DMS114 treated with DMSO at 0.1 percent for 48 hours (cell line): ENCODE measurements around the gene KRT81.
"Not testable (repeated sequence)": the region's sequence is repeated elsewhere in the genome, so short reads cannot be mapped to it uniquely, and the experiment has no call there.

Experiments
- DNase-seq: peaks from one replicate; lab custom pipeline; 2025; ENCODE audit not compliant: unreplicated experiment; lab: John Stamatoyannopoulos, UW

KRT81 gene

DNA sequence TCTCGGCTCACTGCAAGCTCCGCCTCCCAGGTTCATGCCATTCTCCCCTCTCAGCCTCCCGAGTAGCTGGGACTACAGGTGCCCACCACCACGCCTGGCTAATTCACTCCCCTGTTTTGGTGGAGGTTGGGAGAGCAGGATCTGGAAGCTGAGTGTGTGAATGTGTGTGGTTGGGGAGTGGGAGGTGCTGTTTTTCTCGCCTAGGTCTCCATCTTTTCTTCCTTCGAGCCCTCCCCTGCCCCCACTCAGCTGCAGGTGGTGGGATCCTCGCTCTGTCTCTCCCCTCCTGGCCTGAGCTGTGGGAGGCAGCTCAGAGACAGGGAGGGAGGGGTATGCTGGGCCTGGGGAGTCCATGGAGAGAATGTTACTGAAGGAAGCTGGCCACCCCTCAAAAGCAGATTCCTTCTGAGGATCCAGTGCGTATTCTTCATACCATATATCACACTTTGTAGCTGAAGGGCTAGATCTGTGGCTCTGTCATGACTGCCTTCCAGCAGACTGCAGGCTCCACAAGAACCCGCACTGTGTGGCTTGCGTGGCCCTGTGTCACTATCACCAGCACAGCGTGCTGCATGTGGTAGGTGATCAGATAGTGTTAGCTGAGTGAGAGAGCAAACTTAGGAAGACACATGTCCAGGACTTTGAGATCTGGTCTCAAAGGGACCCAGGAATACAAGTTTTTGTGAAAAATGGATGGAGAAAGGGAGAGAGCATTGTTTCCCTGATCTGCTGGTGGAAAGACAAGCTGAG, 27.1 kb upstream of the KRT81 start:
- DNase-seq: no peak

DNA sequence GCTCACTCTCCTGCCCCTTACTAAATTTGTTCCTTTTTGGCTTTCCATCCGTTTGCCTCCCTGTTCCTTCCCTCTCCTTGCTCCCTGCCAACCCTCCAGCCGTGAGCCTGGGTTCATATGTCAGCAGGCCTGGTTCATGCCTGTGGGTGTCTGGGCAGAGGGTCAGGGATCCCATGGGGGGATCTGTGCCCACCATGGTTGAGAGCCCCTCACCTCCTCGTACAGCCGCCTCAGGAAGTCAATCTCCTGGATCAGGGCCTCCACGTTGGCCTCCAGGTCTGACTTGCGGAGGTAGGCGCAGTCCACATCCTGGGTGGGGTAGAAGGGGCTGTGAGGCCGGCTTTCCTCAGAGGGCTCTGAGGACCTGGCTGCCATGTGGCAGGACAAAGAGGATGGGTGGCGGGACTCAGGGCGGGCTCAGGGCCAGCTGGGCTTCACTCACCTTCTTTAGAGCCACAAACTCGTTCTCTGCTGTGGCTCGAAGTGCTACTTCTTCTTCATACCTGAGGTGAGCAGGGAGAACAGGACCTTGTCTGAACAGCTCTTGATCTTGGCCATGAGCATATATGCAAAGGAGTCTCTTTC, 26.2 kb upstream of the KRT81 start:
- DNase-seq: no peak

DNA sequence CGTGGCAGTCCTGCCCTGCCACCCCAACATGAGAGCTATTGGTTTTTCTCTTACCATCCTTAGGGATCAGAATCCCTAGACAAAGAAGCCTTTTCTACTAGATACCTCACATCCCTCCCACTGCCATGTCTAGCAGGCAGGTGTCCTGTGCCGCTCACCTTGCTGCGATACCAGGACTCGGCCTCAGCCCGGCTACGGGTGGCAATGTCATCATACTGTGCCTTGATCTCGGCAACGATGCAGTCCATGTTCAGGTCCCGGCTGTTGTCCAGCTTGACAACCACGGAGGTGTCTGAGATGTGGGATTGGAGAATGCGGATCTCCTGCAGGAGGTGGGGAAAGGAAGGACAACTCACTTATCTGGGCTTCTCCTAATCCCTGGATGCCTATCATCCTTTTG, 25.4 kb upstream of the KRT81 start:
- no peak for DNase-seq

DNA sequence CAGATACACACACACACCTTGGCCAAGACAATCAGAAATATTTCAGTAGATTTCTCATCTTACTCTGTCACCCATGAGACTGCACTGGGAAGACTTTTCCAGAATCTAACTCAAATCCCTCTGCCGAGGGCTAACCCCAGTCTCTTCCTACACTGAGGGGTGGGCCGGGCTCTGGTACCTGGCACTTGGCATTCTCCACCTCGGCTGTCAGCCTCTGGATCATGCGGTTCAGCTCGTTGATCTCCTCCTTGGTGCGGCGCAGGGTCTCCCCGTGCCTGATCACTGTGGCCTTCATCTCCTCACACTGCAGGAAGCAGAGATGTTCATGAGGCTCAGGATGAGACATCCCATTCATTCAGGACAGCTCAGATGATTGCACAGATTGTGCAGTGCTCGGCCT, 25.0 kb upstream of the KRT81 start:
- DNase-seq: no peak

DNA sequence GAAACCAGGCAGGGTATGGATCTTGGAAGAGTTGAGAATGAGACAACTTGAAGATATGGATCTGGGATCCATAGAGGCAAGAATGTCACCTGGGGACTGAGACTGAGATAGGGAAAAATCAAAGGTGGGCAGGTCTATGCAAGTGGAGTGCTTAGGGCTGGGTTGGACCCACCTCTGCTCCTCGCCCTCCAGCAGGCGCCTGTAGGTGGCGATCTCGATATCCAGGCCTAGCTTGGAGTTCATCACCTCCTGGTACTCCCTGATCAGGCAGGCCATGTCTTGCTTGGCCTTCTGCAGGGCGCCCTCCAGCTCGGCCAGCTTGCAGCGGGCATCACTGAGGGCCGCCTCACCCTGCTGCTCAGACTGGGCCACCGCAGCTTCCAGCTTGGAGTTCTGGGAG, 24.4 kb upstream of the KRT81 start:
- not testable (repeated sequence) for DNase-seq

DNA sequence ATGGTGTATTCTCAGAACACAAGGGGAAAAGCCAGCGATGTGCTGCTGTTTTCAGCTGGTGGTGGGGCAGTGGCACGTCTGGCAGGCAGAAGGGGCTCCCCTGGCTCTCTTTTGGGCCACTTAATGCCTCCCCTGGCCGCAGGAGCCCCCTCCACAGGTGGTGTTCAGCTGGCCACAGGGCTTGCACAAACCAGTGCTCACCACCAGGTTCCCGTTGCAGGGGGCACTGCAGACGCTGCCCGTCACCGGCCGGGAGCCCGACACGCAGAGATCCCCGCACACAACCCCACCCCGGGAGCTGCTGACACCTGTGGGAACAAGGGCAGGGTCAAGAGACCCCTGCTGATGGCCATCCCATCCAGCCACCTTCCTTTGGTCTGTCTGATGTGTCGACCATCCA, 23.2 kb upstream of the KRT81 start:
- DNase-seq: no peak

DNA sequence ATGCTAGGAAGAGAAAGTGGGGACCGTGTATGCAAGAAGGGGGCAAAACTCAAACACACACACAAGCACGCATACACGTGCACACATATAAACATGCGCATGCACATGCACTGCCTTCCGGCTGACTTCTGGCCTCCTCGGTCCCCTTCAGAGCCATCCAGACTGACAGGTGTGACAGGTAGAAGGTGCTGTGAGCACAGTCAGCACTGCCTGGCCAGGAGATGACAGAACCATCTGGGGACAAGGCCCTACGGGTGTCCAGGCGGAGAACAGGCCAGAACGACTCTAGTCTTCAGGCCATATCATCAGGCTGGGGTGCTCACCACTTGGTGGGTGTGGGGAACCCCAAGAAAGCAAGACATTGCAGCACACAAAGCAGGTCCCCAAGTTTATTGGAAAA, 22.6 kb upstream of the KRT81 start:
- DNase-seq: no peak

DNA sequence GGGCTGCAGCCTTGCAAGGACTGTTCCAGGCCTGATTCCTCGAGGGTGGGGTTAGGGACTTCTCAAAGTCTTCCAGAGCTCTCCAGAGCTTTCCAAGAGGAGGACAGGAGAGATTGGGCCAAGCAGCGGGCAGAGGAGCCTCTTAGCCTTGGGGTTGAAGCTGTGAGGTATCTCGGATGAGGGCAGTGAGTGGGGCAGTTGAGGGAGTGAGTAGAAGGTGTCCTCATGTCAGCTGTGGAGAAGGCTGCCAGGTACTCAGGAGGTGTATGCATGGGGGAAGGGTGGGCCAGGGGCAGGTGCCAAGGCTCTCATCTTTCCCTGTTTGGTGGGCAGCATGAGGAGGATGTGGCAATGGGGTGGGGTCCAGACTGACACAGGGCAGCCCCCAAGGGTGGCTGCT, 22.1 kb upstream of the KRT81 start:
- DNase-seq: no peak

DNA sequence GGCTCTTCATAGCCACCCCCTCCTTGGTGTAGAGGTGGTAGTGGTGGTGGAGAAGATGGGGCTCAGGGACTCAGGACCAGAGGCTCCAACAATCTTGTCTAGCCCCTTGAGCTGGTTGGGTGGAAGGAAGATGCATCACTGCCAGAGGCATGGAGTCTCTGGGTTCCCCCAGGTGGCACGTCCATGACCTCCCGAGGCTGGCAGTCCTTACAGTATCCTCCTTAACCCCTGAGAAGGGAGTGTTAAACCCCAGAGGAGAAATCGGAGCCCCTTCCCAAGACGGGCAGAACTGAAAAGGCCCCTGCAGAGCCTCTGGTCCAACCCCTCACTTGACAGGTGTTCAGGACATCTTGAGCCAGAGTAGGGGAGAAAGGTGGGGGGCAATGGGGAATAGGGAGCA, 20.8 kb upstream of the KRT81 start:
- no peak for DNase-seq

DNA sequence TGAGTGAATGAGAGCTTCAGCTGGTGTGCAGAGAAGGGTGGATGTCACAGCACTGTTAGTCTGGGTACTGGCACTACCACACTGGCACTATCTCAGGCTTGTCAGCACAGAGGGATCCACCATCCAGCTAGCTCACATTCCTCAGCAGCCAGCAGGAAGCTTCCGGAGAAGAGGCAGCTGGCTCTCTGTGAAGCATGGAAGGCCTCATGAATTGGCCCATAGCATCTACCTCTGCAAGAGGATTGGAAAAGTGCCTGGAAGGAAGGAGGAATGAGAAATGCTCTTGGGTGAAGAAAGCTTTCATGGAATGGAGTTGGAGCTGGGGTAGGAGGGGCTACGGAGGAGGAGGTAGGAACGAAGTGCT, 19.9 kb upstream of the KRT81 start:
- DNase-seq: no peak

DNA sequence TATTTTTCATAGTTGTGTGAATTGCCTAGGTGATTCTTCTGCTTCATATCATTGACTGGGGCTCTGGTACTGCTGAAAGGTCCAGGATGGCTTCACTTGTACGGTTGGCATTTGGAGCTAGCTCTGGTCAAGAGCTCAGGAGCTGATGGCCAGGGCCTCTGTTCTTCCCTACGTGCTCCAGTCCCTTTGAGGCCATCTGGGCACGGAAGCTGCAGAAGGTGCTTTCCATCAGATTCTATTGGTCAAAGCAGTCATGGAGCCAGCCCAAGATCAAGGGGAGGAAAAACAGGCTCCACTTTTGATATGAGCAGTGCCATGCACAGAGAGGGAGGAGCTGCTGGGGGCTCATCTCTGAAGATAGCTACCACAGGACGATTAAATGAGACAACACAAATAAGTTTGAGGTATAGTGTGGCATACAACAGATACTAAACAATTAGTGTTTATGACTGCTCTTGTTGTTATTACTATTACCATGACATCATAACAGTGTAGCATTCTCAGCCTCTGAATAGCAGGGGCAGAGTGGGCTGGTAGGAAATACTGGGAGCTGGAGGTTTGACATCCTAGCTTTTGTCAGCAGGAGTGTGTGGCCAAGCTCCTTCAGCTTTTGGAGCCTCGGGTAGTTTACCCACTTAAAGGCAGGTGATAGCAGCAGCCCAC, 19.4 kb upstream of the KRT81 start:
- no peak for DNase-seq

DNA sequence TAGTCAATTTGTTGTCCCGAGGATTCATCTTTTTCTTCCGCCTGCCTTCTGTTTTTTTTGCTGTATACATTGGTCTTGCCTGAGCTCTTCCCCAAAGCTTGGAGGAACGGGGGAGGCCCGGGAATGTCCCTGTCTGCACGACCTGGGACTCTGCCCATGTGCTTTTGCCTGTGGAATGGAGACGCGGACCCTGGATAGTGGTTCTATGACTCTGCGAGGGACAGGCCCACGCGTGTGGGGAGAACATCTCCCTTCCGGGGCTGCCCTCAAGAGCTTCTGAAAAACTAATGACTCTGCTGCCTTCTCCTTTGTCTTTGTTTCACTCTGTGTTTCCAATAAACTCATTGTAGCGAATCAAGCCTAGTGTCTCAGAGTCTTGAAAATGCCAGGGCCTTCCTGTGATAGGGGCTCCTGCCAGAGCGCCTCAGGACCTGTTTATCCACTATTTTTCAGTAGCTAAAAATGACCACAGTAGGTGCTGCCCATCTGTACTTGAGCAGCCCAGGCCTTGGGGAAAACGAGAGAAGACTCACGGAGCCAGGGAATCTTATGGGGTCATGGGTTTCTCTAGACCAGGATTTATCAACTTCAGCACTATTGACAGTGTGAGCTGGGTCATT, 17.6 kb upstream of the KRT81 start:
- no peak for DNase-seq

DNA sequence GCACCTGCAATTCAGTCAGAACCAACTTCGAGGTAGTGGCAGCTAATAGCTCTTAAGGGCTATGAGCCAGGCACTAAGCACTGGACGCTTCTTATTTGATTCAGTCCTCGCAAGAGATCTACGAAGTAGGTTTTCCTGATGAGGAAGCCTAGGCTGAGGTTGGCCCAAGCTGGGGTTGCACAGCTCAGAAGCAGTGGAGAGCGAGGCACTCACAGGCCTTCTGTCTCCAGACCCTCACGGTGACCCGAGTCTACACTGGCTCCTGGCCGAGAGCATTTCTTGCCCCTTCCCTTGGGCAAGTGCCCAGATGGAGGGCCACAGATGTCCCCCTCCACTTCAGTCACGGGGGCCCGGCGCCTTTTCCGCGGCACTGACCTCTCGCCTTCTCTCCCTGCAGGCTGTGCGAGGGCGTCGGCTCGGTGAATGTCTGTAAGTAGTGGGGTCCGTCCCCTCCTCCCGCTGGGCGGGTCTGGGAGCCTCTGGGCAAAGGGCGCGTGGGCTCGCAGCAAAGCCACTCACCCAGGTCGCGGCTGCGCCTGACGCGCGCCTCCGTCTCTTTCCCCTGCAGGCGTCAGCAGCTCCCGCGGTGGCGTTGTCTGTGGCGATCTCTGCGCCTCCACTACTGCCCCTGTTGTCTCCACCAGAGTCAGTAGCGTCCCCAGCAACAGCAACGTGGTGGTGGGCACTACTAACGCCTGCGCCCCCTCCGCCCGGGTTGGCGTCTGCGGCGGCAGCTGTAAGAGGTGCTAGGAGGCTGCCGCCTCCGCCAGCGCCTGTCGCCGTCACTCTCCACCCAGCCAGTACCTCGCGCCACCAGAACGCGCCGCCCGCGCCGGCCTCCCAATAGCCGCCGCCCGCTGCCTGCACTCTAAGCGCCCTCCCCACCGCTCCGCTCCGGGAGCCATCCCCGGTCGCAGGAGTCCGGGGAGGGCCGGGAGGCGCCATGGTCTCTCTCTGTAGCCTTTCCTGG, 16.8 kb upstream of the KRT81 start:
- DNase-seq: peak; percentile 52

DNA sequence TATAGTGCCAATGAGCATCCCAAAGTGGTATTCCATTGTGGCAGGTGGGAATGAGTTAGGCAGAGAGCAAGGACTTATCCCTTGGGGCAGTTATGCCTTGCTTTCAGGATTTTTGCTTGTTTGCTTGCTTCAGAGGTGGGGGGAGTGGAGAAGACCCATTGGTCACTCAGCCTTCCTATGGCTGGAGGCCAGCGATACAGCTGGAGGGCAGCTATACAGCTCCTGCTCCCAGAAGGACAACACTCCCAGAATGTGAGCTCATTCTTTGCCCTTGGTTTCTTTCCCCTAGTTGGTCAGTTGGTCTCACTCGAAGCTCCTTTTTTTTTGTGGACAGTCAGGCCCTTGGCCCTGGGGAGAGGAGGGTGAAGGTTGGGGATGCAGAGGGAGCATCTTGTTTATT, 15.4 kb upstream of the KRT81 start:
- DNase-seq: no peak

DNA sequence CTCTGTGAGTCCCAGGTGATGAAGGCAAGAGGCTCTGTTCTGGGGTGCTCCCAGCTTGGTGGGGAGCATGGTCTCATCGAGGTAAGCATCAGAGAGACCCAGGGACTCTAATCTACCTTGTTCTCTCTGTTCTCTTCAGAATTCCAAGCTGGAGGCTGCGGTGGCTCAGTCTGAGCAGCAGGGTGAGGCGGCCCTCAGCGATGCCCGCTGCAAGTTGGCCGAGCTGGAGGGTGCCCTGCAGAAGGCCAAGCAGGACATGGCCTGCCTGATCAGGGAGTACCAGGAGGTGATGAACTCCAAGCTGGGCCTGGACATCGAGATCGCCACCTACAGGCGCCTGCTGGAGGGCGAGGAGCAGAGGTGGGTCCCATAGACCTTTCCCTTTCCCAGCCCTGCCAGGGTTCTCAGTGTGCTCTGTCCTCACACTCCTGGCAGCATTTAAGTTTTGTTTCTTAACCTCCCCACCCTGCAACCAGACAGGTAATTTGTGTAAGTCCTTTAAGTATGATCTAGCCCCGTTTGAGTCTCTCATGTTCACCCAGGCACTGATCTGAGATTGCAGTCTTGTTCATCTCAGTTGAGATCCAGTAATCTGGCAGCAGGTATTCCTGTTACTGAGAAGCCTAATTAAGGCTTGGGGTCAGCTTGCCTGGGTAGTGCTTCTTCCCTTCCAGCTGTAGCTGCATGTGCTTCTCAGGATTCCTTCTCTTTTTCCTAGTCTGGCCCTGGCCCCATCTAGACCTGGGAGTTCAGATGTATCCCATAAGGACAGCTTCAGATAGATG, 14.8 kb upstream of the KRT81 start:
- no peak for DNase-seq

DNA sequence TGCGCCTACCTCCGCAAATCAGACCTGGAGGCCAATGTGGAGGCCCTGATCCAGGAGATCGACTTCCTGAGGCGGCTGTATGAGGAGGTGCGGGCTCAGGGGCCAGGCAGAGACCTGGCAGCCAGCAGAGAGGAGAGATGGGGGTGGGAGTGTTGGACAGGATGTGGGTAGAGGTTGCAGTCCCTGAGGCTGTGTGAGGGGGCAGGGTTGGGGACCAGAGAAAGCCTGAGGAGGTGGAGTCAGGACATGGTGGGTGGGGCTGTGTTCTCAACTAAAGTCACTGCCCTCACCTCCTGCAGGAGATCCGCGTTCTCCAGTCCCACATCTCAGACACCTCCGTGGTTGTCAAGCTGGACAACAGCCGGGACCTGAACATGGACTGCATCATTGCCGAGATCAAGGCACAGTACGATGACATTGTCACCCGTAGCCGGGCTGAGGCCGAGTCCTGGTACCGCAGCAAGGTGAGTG, 13.6 kb upstream of the KRT81 start:
- DNase-seq: not testable (repeated sequence)

DNA sequence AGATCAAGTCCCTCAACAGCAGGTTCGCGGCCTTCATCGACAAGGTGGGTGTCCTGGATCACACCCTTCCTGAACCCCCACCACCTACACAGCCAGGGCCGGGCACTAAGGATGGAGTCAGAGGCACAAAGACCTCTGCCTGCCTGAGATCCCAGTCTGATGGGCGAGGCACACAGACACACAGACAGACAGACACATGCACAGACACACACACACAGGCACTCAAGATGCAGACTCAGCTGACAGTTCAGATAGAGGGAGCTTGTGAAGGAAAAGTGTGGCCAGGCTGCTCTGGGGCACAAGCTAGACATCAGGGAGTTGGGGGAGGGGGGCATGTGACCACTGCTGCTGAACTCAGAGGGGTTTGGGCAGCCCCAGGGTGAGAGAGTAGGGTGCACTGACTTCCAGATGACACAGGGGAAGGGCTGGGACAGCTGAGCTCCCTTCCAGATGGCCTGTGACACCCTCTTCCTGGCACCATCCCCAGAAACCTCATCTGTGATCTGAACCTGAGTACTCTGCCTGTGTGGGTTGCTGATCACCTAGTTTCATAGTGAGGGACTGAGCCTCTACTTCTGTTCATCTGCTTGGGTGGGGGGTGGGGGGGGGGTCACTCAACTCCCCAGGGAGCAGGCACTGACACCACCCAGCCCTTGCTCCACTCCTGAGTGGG, 11.0 kb upstream of the KRT81 start:
- not testable (repeated sequence) for DNase-seq

DNA sequence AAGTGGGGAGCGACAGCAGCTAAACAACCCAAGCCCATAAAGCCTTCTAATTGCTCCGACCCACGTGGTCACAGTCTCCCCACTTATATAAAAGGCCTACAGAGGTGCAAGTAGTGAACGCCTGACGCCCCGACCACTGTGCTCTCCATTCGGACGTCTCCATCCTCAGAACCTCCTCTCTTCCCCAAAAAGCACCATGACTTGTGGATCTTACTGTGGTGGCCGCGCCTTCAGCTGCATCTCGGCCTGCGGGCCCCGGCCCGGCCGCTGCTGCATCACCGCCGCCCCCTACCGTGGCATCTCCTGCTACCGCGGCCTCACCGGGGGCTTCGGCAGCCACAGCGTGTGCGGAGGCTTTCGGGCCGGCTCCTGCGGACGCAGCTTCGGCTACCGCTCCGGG, 10.4 kb upstream of the KRT81 start:
- DNase-seq: not testable (repeated sequence)
